IMR-90 (cell line): ENCODE results near the gene CYP11A1. TPM values are rescaled to one million over a fixed set of nuclear protein-coding genes. Genes with fewer than 3 reads are reported as not detected.

Experiments
- ATAC-seq: fragments of 200-7000 bp; cut with Tn5 transposase; 2 replicates; pipeline ENCODE4 v1.9.1; 2020; ENCODE audit warnings: low read depth, mild to moderate bottlenecking, moderate library complexity
- BruUV-seq: library from RNA; stranded (reverse); fragments of 400-500 nt; replicated peaks from 2 replicates; lab custom pipeline; 2021; lab: Mats Ljungman, UMichigan
- CTCF ChIA-PET: fragments of 300-600 bp; formaldehyde crosslinking; extraction: SDS; loops from one replicate; lab custom pipeline; 2021; ENCODE audit warnings: antibody characterized with exemption; lab: Yijun Ruan, JAX
- POLR2A ChIA-PET: fragments of 300-600 bp; sonication (Branson Sonifier 250); formaldehyde crosslinking; loops from one replicate; lab custom pipeline; 2022; ENCODE audit warnings: antibody characterized with exemption; ENCODE audit not compliant: unreplicated experiment; lab: Charles Lee
- DNase-seq: peaks from one replicate; pipeline ENCODE4 v3.0.0; 2013
- H2AFZ ChIP-seq: replicated peaks from 2 replicates; pipeline ENCODE3; 2013; ENCODE audit warnings: low read length, mild to moderate bottlenecking; ENCODE audit not compliant: poor library complexity
- H2AK5ac ChIP-seq: 2 replicates; pipeline ENCODE4 v1.6.1; 2013; ENCODE audit warnings: low read depth, low read length, inconsistent platforms
- H2AK9ac ChIP-seq: replicated peaks from 2 replicates; pipeline ENCODE3; 2013; ENCODE audit warnings: mild to moderate bottlenecking, low read depth, low read length, moderate library complexity; ENCODE audit not compliant: poor library complexity
- H2BK120ac ChIP-seq: 2 replicates; pipeline ENCODE4 v1.6.1; 2013; ENCODE audit warnings: low read depth, low read length, inconsistent platforms
- H2BK15ac ChIP-seq: 3 replicates; pipeline ENCODE4 v1.6.1; 2013; ENCODE audit warnings: low read depth, low read length, inconsistent platforms
- H2BK20ac ChIP-seq: 2 replicates; pipeline ENCODE4 v1.6.1; 2013; ENCODE audit warnings: low read depth, mild to moderate bottlenecking, inconsistent platforms, low read length, moderate library complexity
- H2BK5ac ChIP-seq: 2 replicates; pipeline ENCODE4 v1.6.1; 2013; ENCODE audit warnings: mild to moderate bottlenecking, low read depth, low read length, inconsistent platforms; ENCODE audit not compliant: poor library complexity, severe bottlenecking
- H3K14ac ChIP-seq: replicated peaks from 2 replicates; pipeline ENCODE4 v1.6.1; 2013; ENCODE audit warnings: low read depth, low read length, inconsistent platforms
- H3K18ac ChIP-seq: 2 replicates; pipeline ENCODE4 v1.6.1; 2013; ENCODE audit warnings: low read depth, low read length, control low read depth
- H3K23ac ChIP-seq: 2 replicates; pipeline ENCODE4 v1.6.1; 2013; ENCODE audit warnings: low read depth, low read length, inconsistent platforms
- H3K27ac ChIP-seq: 2 replicates; pipeline ENCODE4 v1.5.1; 2013; ENCODE audit warnings: mild to moderate bottlenecking, control low read depth, low read length; ENCODE audit not compliant: insufficient read depth
- H3K27me3 ChIP-seq: 2 replicates; pipeline ENCODE4 v1.6.1; 2013; ENCODE audit warnings: low read length; ENCODE audit not compliant: control insufficient read depth, insufficient read depth
- H3K36me3 ChIP-seq: 2 replicates; pipeline ENCODE4 v1.6.1; 2013; ENCODE audit warnings: low read length, mixed read lengths; ENCODE audit not compliant: control insufficient read depth, insufficient read depth
- H3K4ac ChIP-seq: 2 replicates; pipeline ENCODE4 v1.6.1; 2013; ENCODE audit warnings: low read depth, low read length, inconsistent platforms
- H3K4me1 ChIP-seq: 2 replicates; pipeline ENCODE4 v1.6.1; 2013; ENCODE audit warnings: low read length, mixed read lengths; ENCODE audit not compliant: control insufficient read depth, insufficient read depth
- H3K4me2 ChIP-seq: 2 replicates; pipeline ENCODE4 v1.6.1; 2013; ENCODE audit warnings: low read depth, mild to moderate bottlenecking, control low read depth, low read length, moderate library complexity
- H3K4me3 ChIP-seq: 2 replicates; pipeline ENCODE4 v1.5.1; 2013; ENCODE audit warnings: low read depth, mild to moderate bottlenecking, control low read depth, low read length, moderate library complexity; ENCODE audit not compliant: insufficient read depth
- H3K56ac ChIP-seq: 2 replicates; pipeline ENCODE4 v1.6.1; 2013; ENCODE audit warnings: low read length, inconsistent platforms; ENCODE audit not compliant: insufficient read depth; ENCODE audit errors: extremely low read depth
- H3K79me1 ChIP-seq, 2 experiments: 2 replicates each; pipeline ENCODE4 v1.6.1; 2013; ENCODE audit warnings: low read length in 2 of 2, inconsistent platforms in 1 of 2, low read depth in 1 of 2
- H3K9ac ChIP-seq: 2 replicates; pipeline ENCODE4 v1.6.1; 2013; ENCODE audit warnings: low read depth, low read length, control low read depth
- H3K9me1 ChIP-seq: 2 replicates; pipeline ENCODE4 v1.6.1; 2013; ENCODE audit warnings: low read length, inconsistent platforms; ENCODE audit not compliant: insufficient read depth
- H3K9me3 ChIP-seq: 2 replicates; pipeline ENCODE4 v1.6.1; 2013; ENCODE audit warnings: low read length; ENCODE audit not compliant: control insufficient read depth, insufficient read depth
- H4K20me1 ChIP-seq: 2 replicates; pipeline ENCODE4 v1.6.1; 2013; ENCODE audit warnings: low read length, inconsistent platforms; ENCODE audit not compliant: insufficient read depth
- H4K5ac ChIP-seq: 2 replicates; pipeline ENCODE4 v1.6.1; 2013; ENCODE audit warnings: mild to moderate bottlenecking, low read depth, low read length, control low read depth
- H4K8ac ChIP-seq, 2 experiments: 2 replicates each; pipeline ENCODE4 v1.6.1; 2013; ENCODE audit warnings: low read depth in 2 of 2, low read length in 2 of 2, control low read depth in 1 of 2, inconsistent platforms in 1 of 2
- H4K91ac ChIP-seq: 2 replicates; pipeline ENCODE4 v1.6.1; 2013; ENCODE audit warnings: low read depth, low read length, inconsistent platforms; ENCODE audit not compliant: insufficient read depth
- CEBPB ChIP-seq: IDR thresholded peaks from 2 replicates; pipeline ENCODE4 v1.6.1; 2012; ENCODE audit warnings: low read depth, low read length, improper control_type of control experiment
- MAFK ChIP-seq: IDR thresholded peaks from 2 replicates; pipeline ENCODE4 v1.6.1; 2012; ENCODE audit warnings: low read depth, low read length, improper control_type of control experiment
- WGBS, 2 experiments: methylation state at CpG; one replicate each; pipeline versions ENCODE4 v1.1.5 to v1.1.7; 2013; ENCODE audit warnings: missing lambda C conversion rate in 2 of 2; ENCODE audit not compliant: insufficient read length in 1 of 2; ENCODE audit errors: extremely low coverage in 2 of 2; 5-methylcytosine and 5-hydroxymethylcytosine counted together
- dilution Hi-C: fragments of 300-500 bp; cut with HindIII; formaldehyde crosslinking; loops from one replicate; pipeline ENCODE4 v1.14.3; 2018; ENCODE audit warnings: low sequenced_read_pairs; ENCODE audit not compliant: unreplicated experiment
- in situ Hi-C: fragments of 300-500 bp; cut with MboI; formaldehyde crosslinking; loops from 3 replicates; pipeline ENCODE4 v1.14.3; 2019; ENCODE audit warnings: low sequenced_read_pairs, inconsistent platforms, mixed read lengths
- intact Hi-C: fragments of 100-400 bp; cut with micrococcal nuclease; formaldehyde crosslinking; loops from 2 replicates; pipeline ENCODE4 v1.10.0; 2022
- polyA plus RNA-seq, 3 experiments: library from polyadenylated mRNA; depleted of rRNA; stranded (reverse); fragments of >200 nt; gene quantifications; 2 replicates each; pipeline ENCODE4 v1.2.3, GENCODE V29; 2012; ENCODE audit warnings: low replicate concordance in 1 of 3
- total RNA-seq: library from RNA; depleted of rRNA; stranded (reverse); fragments of >200 nt; gene quantifications from 2 replicates; pipeline ENCODE4 v1.2.3, GENCODE V29; 2012

CYP11A1 gene
- total and polyA plus RNA-seq, 2 of the 4 experiments (the other 2 are of a cell fraction): 0.18 to 0.50 TPM

DNA sequence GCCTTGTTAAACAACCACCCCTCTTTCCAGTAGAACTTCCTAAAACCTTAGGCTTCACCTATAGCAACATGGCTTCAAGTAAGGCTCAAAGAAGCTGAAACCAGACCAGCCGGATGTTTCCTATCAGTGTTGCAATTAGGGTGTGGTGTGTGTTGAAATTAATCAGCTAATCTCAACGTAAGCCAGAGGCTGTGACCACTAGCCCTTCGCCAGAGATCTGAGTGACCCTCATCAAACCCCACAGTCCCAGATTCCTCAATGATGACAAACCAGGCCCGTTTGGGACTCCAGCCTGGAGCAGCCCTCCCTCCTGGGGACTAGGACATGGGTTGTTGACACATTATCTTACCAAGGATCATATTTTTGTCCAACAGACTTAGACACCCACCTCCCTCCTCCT lies 27.3 kb downstream of the CYP11A1 start:
- Histone ChIP-seq H3K4me3 (no peak overlapping the region), H3K9me1 (peaks cover 17% of the 10 kb centered on the region; the same call in 1 of the 2 replicates), H3K56ac (no peak overlapping the region), H2BK20ac (0 out of 2 replicates have a peak overlapping the region, but pooled peaks have one; percentile 24), H3K23ac (no peak overlapping the region), H2AFZ (no peak overlapping the region), H4K20me1 (no peaks in the 10 kb centered on the region), H2BK15ac (no peak overlapping the region; the same call in 2 of the 3 replicates), H2BK5ac (no peak overlapping the region), H3K18ac (no peak overlapping the region), H4K5ac (no peak overlapping the region), H3K27ac (no peak overlapping the region), H3K14ac (no peak overlapping the region), H3K36me3 (no peaks in the 10 kb centered on the region), H3K9ac (no peak overlapping the region), H2AK5ac (no peak overlapping the region), H2AK9ac (no peak overlapping the region), H3K27me3 (peaks cover 18% of the 10 kb centered on the region; the same call in 1 of the 2 replicates), H3K79me1 (no peaks in the 10 kb centered on the region), H2BK120ac (no peak overlapping the region), H3K4me1 (peaks cover 2% of the 10 kb centered on the region; the same call in 1 of the 2 replicates), H3K4ac (no peak overlapping the region), H3K9me3 (no peaks in the 10 kb centered on the region), H4K8ac (no peak overlapping the region), H4K91ac (no peak overlapping the region), H3K4me2 (no peak overlapping the region)
- TF ChIP-seq MAFK: no peak
- peak; percentile 49; the same call in 1 of the 2 replicates for TF ChIP-seq CEBPB
- BruUV-seq: no TSS peak
- DNase-seq: no peak
- intact Hi-C loops: no loop called here
- in situ Hi-C loops: no loop called here
- ChIA-PET POLR2A (no interaction called here), CTCF (no interaction called here)
- WGBS, 2 experiments: 0% methylated on average over 1 of the region's 4 CpGs; no CpG with 5 or more reads in 1 of the 2 experiments
- dilution Hi-C loops: no loop called here
- peak; percentile 15; the same call in 1 of the 2 replicates for ATAC-seq
